GM19035 (cell line): ENCODE results near the gene SCAP.
"Not testable (repeated sequence)": the region's sequence is repeated elsewhere in the genome, so short reads cannot be mapped to it uniquely, and the experiment has no call there.

Experiments used
- ATAC-seq: cut with Tn5 transposase; IDR thresholded peaks from one replicate; pipeline ENCODE4 v1.9.1; 2021; ENCODE audit not compliant: unreplicated experiment

Gene SCAP

GRCh38 chr3:47399531-47400270 is 76.0 kb downstream of the SCAP start:
- no peak for ATAC-seq

- no peak for ATAC-seq
Measured at GRCh38 chr3:47399016-47399415, 76.7 kb downstream of the SCAP start.

GRCh38 chr3:47398228-47398627 is 77.5 kb downstream of the SCAP start:
- no peak for ATAC-seq

GRCh38 chr3:47394881-47395280 is 80.9 kb downstream of the SCAP start:
- no peak for ATAC-seq

- no peak for ATAC-seq
Measured at GRCh38 chr3:47394140-47394870, 81.4 kb downstream of the SCAP start.

- no peak for ATAC-seq
Measured at GRCh38 chr3:47392933-47393332, 82.8 kb downstream of the SCAP start.

GRCh38 chr3:47385796-47386195 is 89.9 kb downstream of the SCAP start:
- ATAC-seq: no peak

- no peak for ATAC-seq
Measured at GRCh38 chr3:47385007-47385406, 90.7 kb downstream of the SCAP start.

GRCh38 chr3:47384425-47384824 is 91.3 kb downstream of the SCAP start:
- no peak for ATAC-seq

GRCh38 chr3:47381317-47382157 is 94.2 kb downstream of the SCAP start:
- peak; percentile 64 for ATAC-seq

GRCh38 chr3:47380601-47381316 is 95.0 kb downstream of the SCAP start, which contains the start of gene PTPN23:
Gene PTPN23 (plus strand): TSS chr3:47381021. CDS start chr3:47381097, 76 bp downstream.
- ATAC-seq: peak; percentile 77

GRCh38 chr3:47380026-47380600 is 95.6 kb downstream of the SCAP start:
- no peak for ATAC-seq

- ATAC-seq: no peak
Measured at GRCh38 chr3:47379411-47379899, 96.3 kb downstream of the SCAP start.

GRCh38 chr3:47378869-47379268 is 96.9 kb downstream of the SCAP start:
- no peak for ATAC-seq

- ATAC-seq: no peak
Measured at GRCh38 chr3:47377186-47377585, 98.6 kb downstream of the SCAP start.

GRCh38 chr3:47376393-47376792 is 99.3 kb downstream of the SCAP start:
- no peak for ATAC-seq

GRCh38 chr3:47374587-47374986 is 101.2 kb downstream of the SCAP start:
- ATAC-seq: no peak

- ATAC-seq: no peak
Measured at GRCh38 chr3:47370887-47371697, 104.6 kb downstream of the SCAP start.

- ATAC-seq: not testable (repeated sequence)
Measured at GRCh38 chr3:47370020-47370419, 105.7 kb downstream of the SCAP start.
